Measurements from ENCODE around the gene DHTKD1. TPM values are rescaled to one million over a fixed set of nuclear protein-coding genes. Genes with fewer than 3 reads are reported as not detected.

The DHTKD1 gene
- total RNA-seq, 1 experiment from 2014 or later: 15.8 TPM

- Histone ChIP-seq H3K9me3 (ENCODE audit: control insufficient read depth, insufficient read depth, low read depth, low read length) (no peaks in the 10 kb centered on the region), H3K27ac (ENCODE audit: low read length) (no peak overlapping the region), H3K4me1 (ENCODE audit: control insufficient read depth, insufficient read depth, low read length) (no peaks in the 10 kb centered on the region), H3K4me3 (ENCODE audit: low read depth in 2 of 2, low read length in 2 of 2) (no peak overlapping the region), H3K27me3 (ENCODE audit: control insufficient read depth, insufficient read depth, low read length) (no peaks in the 10 kb centered on the region), H3K36me3 (ENCODE audit: control insufficient read depth, insufficient read depth, low read length) (no peaks in the 10 kb centered on the region)
- TF ChIP-seq TCF7L2 (IDR thresholded peaks at IDR 0.05; ENCODE audit: low read depth, low read length): no peak
- TF ChIP-seq REST (IDR thresholded peaks at IDR 0.05; ENCODE audit: insufficient read depth in 1 of 2, low read depth in 2 of 2, low read length in 1 of 2): no peak
- TF ChIP-seq, protein P1, sequence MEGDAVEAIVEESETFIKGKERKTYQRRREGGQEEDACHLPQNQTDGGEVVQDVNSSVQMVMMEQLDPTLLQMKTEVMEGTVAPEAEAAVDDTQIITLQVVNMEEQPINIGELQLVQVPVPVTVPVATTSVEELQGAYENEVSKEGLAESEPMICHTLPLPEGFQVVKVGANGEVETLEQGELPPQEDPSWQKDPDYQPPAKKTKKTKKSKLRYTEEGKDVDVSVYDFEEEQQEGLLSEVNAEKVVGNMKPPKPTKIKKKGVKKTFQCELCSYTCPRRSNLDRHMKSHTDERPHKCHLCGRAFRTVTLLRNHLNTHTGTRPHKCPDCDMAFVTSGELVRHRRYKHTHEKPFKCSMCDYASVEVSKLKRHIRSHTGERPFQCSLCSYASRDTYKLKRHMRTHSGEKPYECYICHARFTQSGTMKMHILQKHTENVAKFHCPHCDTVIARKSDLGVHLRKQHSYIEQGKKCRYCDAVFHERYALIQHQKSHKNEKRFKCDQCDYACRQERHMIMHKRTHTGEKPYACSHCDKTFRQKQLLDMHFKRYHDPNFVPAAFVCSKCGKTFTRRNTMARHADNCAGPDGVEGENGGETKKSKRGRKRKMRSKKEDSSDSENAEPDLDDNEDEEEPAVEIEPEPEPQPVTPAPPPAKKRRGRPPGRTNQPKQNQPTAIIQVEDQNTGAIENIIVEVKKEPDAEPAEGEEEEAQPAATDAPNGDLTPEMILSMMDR (IDR thresholded peaks at IDR 0.05): no peak
- no peak for TF ChIP-seq POLR2AphosphoS5 (IDR thresholded peaks at IDR 0.05; ENCODE audit: low read depth, low read length)
- TF ChIP-seq SIN3A (IDR thresholded peaks at IDR 0.05; ENCODE audit: borderline replicate concordance, insufficient read depth, low read depth, low read length): no peak
- DNase-seq (ENCODE audit: low read depth, low spot score) (no peak), ATAC-seq (no peak)
- intact Hi-C loops (cut with micrococcal nuclease; ENCODE audit: unreplicated experiment) (no loop called here), in situ Hi-C loops (cut with HindIII; ENCODE audit: low pct_unique_long_range_greater_than_20kb, low sequenced_read_pairs) (no loop called here)
- ChIA-PET CTCF (no interaction called here), POLR2A (no interaction called here)
- BruUV-seq (replicated peaks): no TSS peak
Measured at GRCh38 chr10:12081470-12081869, 12.7 kb downstream of the DHTKD1 start.

DNA sequence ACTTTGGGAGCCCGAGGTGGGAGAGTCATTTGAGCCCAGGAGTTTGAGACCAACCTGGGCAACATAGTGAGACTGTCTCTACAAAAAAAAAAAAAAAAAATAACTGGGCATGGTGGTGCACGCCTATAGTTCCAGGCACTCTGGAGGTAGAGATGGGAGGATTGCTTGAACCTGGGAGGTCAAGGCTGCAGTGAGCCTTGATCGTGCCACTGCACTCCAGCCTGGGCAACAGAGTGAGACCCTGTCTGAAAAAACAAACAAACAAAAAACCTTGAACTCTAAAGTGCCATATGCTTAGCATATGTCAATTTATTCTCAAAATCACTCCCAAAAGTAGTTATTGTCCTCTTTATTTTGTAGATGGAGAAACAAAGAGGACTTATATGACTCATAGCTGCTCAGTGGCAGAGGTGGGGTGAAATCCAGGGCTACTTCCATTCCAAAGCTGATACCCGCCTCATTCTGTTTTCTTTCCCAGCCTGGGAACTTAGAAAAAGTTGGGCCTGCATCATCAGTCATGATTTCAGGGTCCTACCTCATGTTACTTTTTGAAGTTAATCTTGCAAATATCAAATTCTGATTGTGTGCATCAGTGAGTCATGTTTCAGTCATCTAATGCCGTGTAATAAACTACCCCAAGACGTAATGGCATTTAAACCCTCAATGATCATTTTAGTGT, 13.3 kb downstream of the DHTKD1 start:
- H3K27ac ChIP-seq (ENCODE audit: low read length): no peak overlapping the region
- intact Hi-C loops (cut with micrococcal nuclease; ENCODE audit: unreplicated experiment): no loop called here
- ATAC-seq: no peak

More for the DNA sequence above, 13.3 kb downstream of the DHTKD1 start:
- no peaks in the 10 kb centered on the region for H3K9me3 ChIP-seq (ENCODE audit: control insufficient read depth, insufficient read depth, low read depth, low read length)
- no peaks in the 10 kb centered on the region for H3K36me3 ChIP-seq (ENCODE audit: control insufficient read depth, insufficient read depth, low read length)
- DNase-seq (ENCODE audit: low read depth, low spot score): no peak
- in situ Hi-C loops (cut with HindIII; ENCODE audit: low pct_unique_long_range_greater_than_20kb, low sequenced_read_pairs): no loop called here
- no peaks in the 10 kb centered on the region for H3K4me1 ChIP-seq (ENCODE audit: control insufficient read depth, insufficient read depth, low read length)
- CTCF ChIA-PET: no interaction called here
- TF ChIP-seq REST (IDR thresholded peaks at IDR 0.05; ENCODE audit: insufficient read depth in 1 of 2, low read depth in 2 of 2, low read length in 1 of 2): no peak
- TF ChIP-seq SIN3A (IDR thresholded peaks at IDR 0.05; ENCODE audit: borderline replicate concordance, insufficient read depth, low read depth, low read length): no peak
- no peak for TF ChIP-seq POLR2AphosphoS5 (IDR thresholded peaks at IDR 0.05; ENCODE audit: low read depth, low read length)
- TF ChIP-seq, protein P1 (IDR thresholded peaks at IDR 0.05): no peak
- TF ChIP-seq TCF7L2 (IDR thresholded peaks at IDR 0.05; ENCODE audit: low read depth, low read length): no peak
- POLR2A ChIA-PET: no interaction called here
- no peak overlapping the region for H3K4me3 ChIP-seq (ENCODE audit: low read depth in 2 of 2, low read length in 2 of 2)
- no peaks in the 10 kb centered on the region for H3K27me3 ChIP-seq (ENCODE audit: control insufficient read depth, insufficient read depth, low read length)
- no TSS peak for BruUV-seq (replicated peaks)

All from Panc1 (cell line).